MCF 10A (cell line): ENCODE results near the gene TEX10. TPM values are rescaled to one million over a fixed set of nuclear protein-coding genes. Genes with fewer than 3 reads are reported as not detected.
A peak's percentile ranks its signal among the peaks of the same experiment; 100 is the strongest.

ENCODE experiments used
- BruUV-seq: library from RNA; stranded (reverse); fragments of 400-500 nt; replicated peaks from 2 replicates; lab custom pipeline; 2021; lab: Mats Ljungman, UMichigan
- CTCF ChIA-PET: fragments of 300-600 bp; sonication (Branson Sonifier 250); formaldehyde crosslinking; extraction: SDS; loops from one replicate; lab custom pipeline; 2021; ENCODE audit warnings: antibody characterized with exemption, inconsistent platforms; lab: Yijun Ruan, JAX
- POLR2A ChIA-PET: fragments of 300-600, 350-650 bp; sonication (Branson Sonifier 250); formaldehyde crosslinking; extraction: SDS; loops from one replicate; lab custom pipeline; 2020; ENCODE audit warnings: antibody characterized with exemption, inconsistent platforms; lab: Yijun Ruan, JAX
- DNase-seq: peaks from one replicate; pipeline ENCODE4 v3.0.0-alpha.2; 2018; ENCODE audit not compliant: unreplicated experiment
- H3K27ac Mint-ChIP-seq: one replicate; pipeline ENCODE4 v1.8.0; 2022; ENCODE audit warnings: mild to moderate bottlenecking, low read depth, mixed read lengths; ENCODE audit not compliant: unreplicated experiment
- H3K27me3 Mint-ChIP-seq: one replicate; pipeline ENCODE4 v1.8.0; 2022; ENCODE audit warnings: mixed read lengths; ENCODE audit not compliant: insufficient read depth, unreplicated experiment
- H3K36me3 Mint-ChIP-seq: one replicate; pipeline ENCODE4 v1.8.0; 2022; ENCODE audit warnings: mild to moderate bottlenecking, moderate library complexity, mixed read lengths; ENCODE audit not compliant: insufficient read depth, unreplicated experiment
- H3K4me1 Mint-ChIP-seq: one replicate; pipeline ENCODE4 v1.8.0; 2022; ENCODE audit warnings: mixed read lengths; ENCODE audit not compliant: insufficient read depth, unreplicated experiment
- H3K4me3 Mint-ChIP-seq: one replicate; pipeline ENCODE4 v1.8.0; 2022; ENCODE audit warnings: mild to moderate bottlenecking, moderate library complexity, mixed read lengths; ENCODE audit not compliant: unreplicated experiment
- H3K9me3 Mint-ChIP-seq: one replicate; pipeline ENCODE4 v1.8.0; 2022; ENCODE audit warnings: mixed read lengths; ENCODE audit not compliant: unreplicated experiment
- intact Hi-C: fragments of 100-400 bp; cut with micrococcal nuclease; formaldehyde crosslinking; loops from 2 replicates; pipeline ENCODE4 v1.14.1; 2022
- total RNA-seq: library from RNA; stranded (reverse); gene quantifications from 2 replicates; pipeline ENCODE4 v1.2.3, GENCODE V29; 2022
- TF ChIP-seq, protein P1 (sequence below): fragments of 200-600 bp; IDR thresholded peaks from one replicate; pipeline ENCODE4 v1.8.0; 2022; ENCODE audit warnings: antibody characterized with exemption, mild to moderate bottlenecking; ENCODE audit not compliant: unreplicated experiment

The TEX10 gene
- total RNA-seq, 1 experiment from 2014 or later: 38.2 TPM

DNA sequence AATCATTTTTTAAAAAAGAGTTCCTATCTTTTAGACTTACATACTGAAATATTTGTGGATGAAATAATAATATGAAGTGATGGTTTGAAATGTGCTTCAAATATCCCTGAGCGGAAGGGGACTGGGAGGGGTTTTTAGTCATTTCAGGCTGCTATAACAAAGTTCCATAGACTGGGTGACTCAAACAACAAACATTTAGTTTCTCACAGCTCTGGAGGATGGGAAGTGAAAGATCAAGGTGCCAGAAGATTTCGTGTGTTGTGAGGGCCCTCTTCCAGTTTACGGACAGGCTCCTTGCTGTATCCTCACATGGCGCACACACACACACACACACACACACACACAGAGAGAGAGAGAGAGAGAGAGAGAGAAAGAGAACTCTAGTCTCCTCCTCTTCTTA, 27.1 kb upstream of the TEX10 start:
- Mint-ChIP-seq H3K36me3 (no peaks in the 10 kb centered on the region), H3K27me3 (no peaks in the 10 kb centered on the region), H3K4me3 (no peak overlapping the region), H3K9me3 (peaks cover 8% of the 10 kb centered on the region), H3K4me1 (peaks cover 13% of the 10 kb centered on the region), H3K27ac (peak overlapping the region; percentile 66)
- intact Hi-C loops: no loop called here
- BruUV-seq: no TSS peak
- CTCF ChIA-PET: interaction anchor here (0.7 to 1.1 kb wide), 4 partner anchors 53 to 1276 kb away, joined by 3 to 4 read pairs (median 4); no protein-coding TSS in a partner anchor
- POLR2A ChIA-PET: interaction anchor here (0.7 to 1.3 kb wide), 3 partner anchors 8 to 29 kb away, joined by 3 to 15 read pairs (median 3); partner anchors contain the start of gene TEX10
- DNase-seq: peak; percentile 42
- TF ChIP-seq, protein P1, sequence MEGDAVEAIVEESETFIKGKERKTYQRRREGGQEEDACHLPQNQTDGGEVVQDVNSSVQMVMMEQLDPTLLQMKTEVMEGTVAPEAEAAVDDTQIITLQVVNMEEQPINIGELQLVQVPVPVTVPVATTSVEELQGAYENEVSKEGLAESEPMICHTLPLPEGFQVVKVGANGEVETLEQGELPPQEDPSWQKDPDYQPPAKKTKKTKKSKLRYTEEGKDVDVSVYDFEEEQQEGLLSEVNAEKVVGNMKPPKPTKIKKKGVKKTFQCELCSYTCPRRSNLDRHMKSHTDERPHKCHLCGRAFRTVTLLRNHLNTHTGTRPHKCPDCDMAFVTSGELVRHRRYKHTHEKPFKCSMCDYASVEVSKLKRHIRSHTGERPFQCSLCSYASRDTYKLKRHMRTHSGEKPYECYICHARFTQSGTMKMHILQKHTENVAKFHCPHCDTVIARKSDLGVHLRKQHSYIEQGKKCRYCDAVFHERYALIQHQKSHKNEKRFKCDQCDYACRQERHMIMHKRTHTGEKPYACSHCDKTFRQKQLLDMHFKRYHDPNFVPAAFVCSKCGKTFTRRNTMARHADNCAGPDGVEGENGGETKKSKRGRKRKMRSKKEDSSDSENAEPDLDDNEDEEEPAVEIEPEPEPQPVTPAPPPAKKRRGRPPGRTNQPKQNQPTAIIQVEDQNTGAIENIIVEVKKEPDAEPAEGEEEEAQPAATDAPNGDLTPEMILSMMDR: no peak

DNA sequence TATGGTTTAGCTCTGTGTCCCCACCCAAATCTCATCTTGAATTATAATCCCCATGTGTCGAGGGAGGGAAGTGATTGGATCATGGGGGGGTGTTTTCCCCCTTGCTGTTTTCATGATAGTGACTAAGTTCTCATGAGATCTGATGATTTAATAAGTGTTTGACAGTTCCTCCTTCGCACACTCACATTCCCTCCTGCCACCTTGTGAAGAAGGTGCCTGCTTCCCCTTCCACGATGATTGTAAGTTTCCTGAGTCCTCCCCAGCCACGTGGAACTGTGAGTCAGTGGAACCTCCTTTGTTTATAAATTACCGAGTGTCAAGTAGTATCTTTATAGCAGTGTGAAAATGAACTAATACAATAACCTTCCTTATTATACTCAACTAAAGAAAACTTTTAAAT, 24.3 kb upstream of the TEX10 start:
- Mint-ChIP-seq H3K4me1 (peaks cover 18% of the 10 kb centered on the region), H3K27me3 (no peaks in the 10 kb centered on the region), H3K4me3 (no peak overlapping the region), H3K36me3 (no peaks in the 10 kb centered on the region), H3K9me3 (no peaks in the 10 kb centered on the region), H3K27ac (no peak overlapping the region)
- TF ChIP-seq, protein P1: no peak
- intact Hi-C loops: no loop called here
- DNase-seq: no peak
- no TSS peak for BruUV-seq
- ChIA-PET CTCF (interaction anchor here (1.0 to 1.7 kb wide), 3 partner anchors 10 to 55 kb away, joined by 3 to 6 read pairs (median 5); no protein-coding TSS in a partner anchor), POLR2A (interaction anchor here (1.7 to 3.1 kb wide), 4 partner anchors 24 to 52 kb away, joined by 4 to 21 read pairs (median 14); partner anchors contain the start of genes MSANTD3 and TEX10)

DNA sequence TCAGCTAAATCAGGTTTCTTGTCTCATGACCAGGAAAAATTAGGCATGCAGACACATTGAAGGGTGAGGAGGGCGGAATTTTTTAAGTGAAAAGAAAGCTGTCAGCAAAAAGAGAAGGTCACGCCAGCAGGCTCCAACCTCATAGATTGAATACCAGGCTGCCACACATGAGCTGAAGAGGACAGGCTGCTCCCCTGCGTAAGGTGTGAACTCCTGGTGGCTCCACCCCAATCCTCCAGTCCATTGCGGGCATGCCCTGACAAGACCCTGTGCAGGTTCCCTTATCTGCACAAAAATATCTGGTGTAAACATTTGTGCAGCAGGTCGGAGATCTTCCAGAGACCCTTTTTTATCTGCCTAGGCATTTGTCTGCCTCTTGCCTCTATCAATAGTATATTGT, 22.9 kb upstream of the TEX10 start:
- TF ChIP-seq, protein P1: no peak
- DNase-seq: peak; percentile 26
- Mint-ChIP-seq H3K9me3 (no peaks in the 10 kb centered on the region), H3K27ac (no peak overlapping the region), H3K4me1 (peaks cover 18% of the 10 kb centered on the region), H3K36me3 (no peaks in the 10 kb centered on the region), H3K27me3 (no peaks in the 10 kb centered on the region), H3K4me3 (no peak overlapping the region)
- CTCF ChIA-PET: interaction anchor here (1.1 kb wide), 1 partner anchor 51 kb away, joined by 4 read pairs; the partner anchor contains the start of gene MSANTD3
- intact Hi-C loops: no loop called here
- BruUV-seq: no TSS peak
- POLR2A ChIA-PET: interaction anchor here (0.8 to 3.1 kb wide), 5 partner anchors 23 to 54 kb away, joined by 3 to 21 read pairs (median 9); partner anchors contain the start of genes MSANTD3 and TEX10

DNA sequence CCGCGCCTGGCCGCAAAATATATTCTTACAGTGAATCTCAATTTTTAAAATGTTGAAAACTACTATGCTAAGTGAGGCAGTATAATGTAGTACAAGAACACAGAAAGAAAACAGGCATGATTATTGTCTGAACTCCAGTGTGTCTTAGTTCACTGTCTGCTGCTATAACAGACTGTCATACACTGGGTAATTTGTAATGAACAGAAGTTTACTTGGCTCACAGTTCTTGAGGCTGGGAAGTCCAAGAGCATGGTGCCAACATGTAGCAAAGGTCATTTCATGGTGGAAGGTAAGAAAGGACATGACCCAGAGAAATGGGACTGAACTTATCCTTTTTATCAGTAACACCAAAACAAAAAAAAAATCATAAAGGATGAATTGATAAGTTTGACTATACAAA, 19.9 kb upstream of the TEX10 start:
- Mint-ChIP-seq H3K36me3 (no peaks in the 10 kb centered on the region), H3K27me3 (no peaks in the 10 kb centered on the region), H3K9me3 (no peaks in the 10 kb centered on the region), H3K4me1 (peaks cover 6% of the 10 kb centered on the region), H3K27ac (peak overlapping the region; percentile 84), H3K4me3 (no peak overlapping the region)
- no peak for DNase-seq
- intact Hi-C loops: loop anchor here (5.0 kb wide), 1 partner anchor 225 kb away; no protein-coding TSS in a partner anchor
- POLR2A ChIA-PET: interaction anchor here (1.3 to 1.8 kb wide), 2 partner anchors 23 to 53 kb away, joined by 3 to 8 read pairs; no protein-coding TSS in a partner anchor
- BruUV-seq: no TSS peak
- CTCF ChIA-PET: interaction anchor here (0.8 kb wide), 1 partner anchor 22 kb away, joined by 5 read pairs; no protein-coding TSS in a partner anchor
- TF ChIP-seq, protein P1: no peak
